HG03095 (cell line): Measurements from ENCODE around the gene CPNE9.

ENCODE experiments used
- ATAC-seq: cut with Tn5 transposase; IDR thresholded peaks from one replicate; pipeline ENCODE4 v1.9.1; 2021; ENCODE audit warnings: moderate library complexity; ENCODE audit not compliant: unreplicated experiment

The CPNE9 gene

GRCh38 chr3:9743548-9743947, 39.9 kb downstream of the CPNE9 start:
- no peak for ATAC-seq

- no peak for ATAC-seq
Measured at GRCh38 chr3:9744162-9744561, 40.5 kb downstream of the CPNE9 start.

- no peak for ATAC-seq
Measured at GRCh38 chr3:9745521-9745920, 41.9 kb downstream of the CPNE9 start.

GRCh38 chr3:9746330-9746729, 42.7 kb downstream of the CPNE9 start:
- no peak for ATAC-seq

- no peak for ATAC-seq
Measured at GRCh38 chr3:9747267-9747666, 43.6 kb downstream of the CPNE9 start.

- ATAC-seq: no peak
Measured at GRCh38 chr3:9748031-9748430, 44.4 kb downstream of the CPNE9 start.

- no peak for ATAC-seq
Measured at GRCh38 chr3:9749296-9749644, 45.6 kb downstream of the CPNE9 start.

GRCh38 chr3:9749645-9750555, 46.3 kb downstream of the CPNE9 start, which contains the start of gene OGG1:
OGG1 (plus strand) TSS chr3:9749952; CDS start chr3:9750287, 335 bp downstream.
- peak; percentile 91 for ATAC-seq

GRCh38 chr3:9750556-9751411, 47.2 kb downstream of the CPNE9 start:
- ATAC-seq: no peak

- no peak for ATAC-seq
Measured at GRCh38 chr3:9754678-9755077, 51.0 kb downstream of the CPNE9 start.

GRCh38 chr3:9757427-9757826, 53.8 kb downstream of the CPNE9 start:
- ATAC-seq: no peak

GRCh38 chr3:9760779-9761505, 57.3 kb downstream of the CPNE9 start:
- no peak for ATAC-seq

GRCh38 chr3:9761919-9762318, 58.3 kb downstream of the CPNE9 start:
- no peak for ATAC-seq

GRCh38 chr3:9762871-9763270, 59.2 kb downstream of the CPNE9 start:
- ATAC-seq: no peak

- ATAC-seq: no peak
Measured at GRCh38 chr3:9765865-9766264, 62.2 kb downstream of the CPNE9 start.

GRCh38 chr3:9767418-9767817, 63.8 kb downstream of the CPNE9 start:
- no peak for ATAC-seq

GRCh38 chr3:9768141-9768775, 64.6 kb downstream of the CPNE9 start:
- ATAC-seq: no peak

- ATAC-seq: no peak
Measured at GRCh38 chr3:9769012-9769411, 65.4 kb downstream of the CPNE9 start.

GRCh38 chr3:9769426-9770275, 66.0 kb downstream of the CPNE9 start, which contains the start of gene CAMK1:
CAMK1 (minus strand) TSS chr3:9769947; CDS start chr3:9767749, 2,198 bp downstream.
- ATAC-seq: peak; percentile 86
